GM12891 (cell line): Measurements from ENCODE around the gene ABRAXAS1.
A peak's percentile ranks its signal among the peaks of the same experiment; 100 is the strongest.
"Not testable (repeated sequence)": the region's sequence is repeated elsewhere in the genome, so short reads cannot be mapped to it uniquely, and the experiment has no call there.

ENCODE experiments used
- DNase-seq: peaks from one replicate; pipeline ENCODE4 v3.0.0; 2011; ENCODE audit warnings: low spot score; ENCODE audit not compliant: insufficient read length
- FAIRE-seq: peaks from 2 replicates; lab custom pipeline; 2011; peaks lifted over from hg19 to GRCh38; lab: Jason Lieb, UNC
- PAX5 ChIP-seq: IDR thresholded peaks from 2 replicates; pipeline ENCODE4 v1.6.1; 2011; ENCODE audit warnings: low read length, moderate library complexity, mild to moderate bottlenecking; ENCODE audit not compliant: insufficient read depth, severe bottlenecking
- POLR2A ChIP-seq: IDR thresholded peaks from 2 replicates; pipeline ENCODE4 v1.6.1; 2011; ENCODE audit warnings: low read depth, low read length, control low read depth
- POLR2AphosphoS5 ChIP-seq: IDR thresholded peaks from 2 replicates; pipeline ENCODE4 v1.6.1; 2011; ENCODE audit warnings: low read depth, low read length, control low read depth
- POU2F2 ChIP-seq: IDR thresholded peaks from 2 replicates; pipeline ENCODE4 v1.6.1; 2011; ENCODE audit warnings: low read depth, mild to moderate bottlenecking, control low read depth, low read length, moderate library complexity
- SPI1 ChIP-seq: IDR thresholded peaks from 2 replicates; pipeline ENCODE4 v1.6.1; 2011; ENCODE audit warnings: low read depth, low read length, control low read depth
- TAF1 ChIP-seq: IDR thresholded peaks from 2 replicates; pipeline ENCODE4 v1.6.1; 2011; ENCODE audit warnings: low read depth, low read length, control low read depth

Gene ABRAXAS1

DNA sequence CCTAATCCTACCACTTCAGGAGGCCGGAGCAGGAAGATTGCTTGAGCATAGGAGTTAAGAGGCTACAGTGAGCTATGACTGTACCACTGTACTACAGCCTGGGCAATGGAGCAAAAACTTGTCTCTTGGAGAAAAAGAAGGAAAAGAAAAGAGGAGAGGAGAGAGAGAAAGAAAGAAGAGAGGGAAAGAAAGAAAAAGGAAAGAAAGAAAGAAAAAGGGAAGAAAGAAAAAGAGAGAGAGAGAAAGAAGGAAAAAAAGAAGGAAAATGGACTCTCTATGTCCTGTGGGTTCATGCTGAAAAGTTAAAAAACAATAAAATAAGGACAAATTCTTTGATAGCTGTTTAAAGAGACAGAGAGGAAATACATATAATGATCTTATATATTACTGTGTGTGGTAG is 13.3 kb upstream of the ABRAXAS1 start:
- DNase-seq, result no peak
- TF ChIP-seq PAX5, result no peak
- no peak for TF ChIP-seq TAF1
- no peak for TF ChIP-seq POLR2AphosphoS5
- no peak for TF ChIP-seq POLR2A
- no peak for TF ChIP-seq POU2F2
- TF ChIP-seq SPI1, result no peak
- FAIRE-seq, result no peak

DNA sequence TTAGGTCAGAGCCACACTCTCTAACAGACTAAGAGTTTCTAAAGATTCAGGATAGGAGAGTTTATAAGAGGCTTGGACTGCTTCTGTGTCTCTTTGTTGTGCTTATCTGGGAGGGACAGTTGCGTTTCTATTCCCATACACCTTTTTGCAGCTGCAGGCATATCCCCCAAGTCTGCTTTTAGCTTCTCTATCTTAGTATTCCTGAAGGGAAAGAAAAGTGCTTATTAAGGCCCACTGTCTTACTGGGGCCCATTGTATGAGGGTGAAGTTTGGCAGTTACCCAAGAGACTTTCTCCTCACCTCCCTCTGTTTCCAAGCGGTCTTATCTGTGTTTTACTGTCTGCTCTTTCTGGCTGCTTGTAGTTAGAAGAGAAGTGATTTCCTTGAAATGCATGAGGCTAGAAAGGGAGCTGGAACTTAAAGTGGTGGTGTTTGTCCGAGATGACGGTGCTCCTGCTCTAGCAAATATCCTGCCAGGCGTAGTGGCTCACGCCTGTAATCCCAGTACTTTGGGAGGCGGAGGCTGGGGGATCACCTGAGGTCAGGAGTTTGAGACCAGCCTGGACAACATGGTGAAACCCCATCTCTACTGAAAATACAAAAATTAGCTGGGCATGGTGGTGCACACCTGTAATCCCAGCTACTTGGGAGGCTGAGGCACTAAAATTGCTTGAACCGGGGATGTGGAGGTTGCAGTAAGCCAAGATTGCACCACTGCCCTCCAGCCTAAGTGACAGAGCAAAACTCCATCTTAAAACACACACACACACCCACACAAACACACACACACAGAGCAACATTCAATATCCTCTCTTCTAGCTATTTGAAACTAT is 11.4 kb upstream of the ABRAXAS1 start:
- FAIRE-seq, DNase-seq: not testable (repeated sequence)

DNA sequence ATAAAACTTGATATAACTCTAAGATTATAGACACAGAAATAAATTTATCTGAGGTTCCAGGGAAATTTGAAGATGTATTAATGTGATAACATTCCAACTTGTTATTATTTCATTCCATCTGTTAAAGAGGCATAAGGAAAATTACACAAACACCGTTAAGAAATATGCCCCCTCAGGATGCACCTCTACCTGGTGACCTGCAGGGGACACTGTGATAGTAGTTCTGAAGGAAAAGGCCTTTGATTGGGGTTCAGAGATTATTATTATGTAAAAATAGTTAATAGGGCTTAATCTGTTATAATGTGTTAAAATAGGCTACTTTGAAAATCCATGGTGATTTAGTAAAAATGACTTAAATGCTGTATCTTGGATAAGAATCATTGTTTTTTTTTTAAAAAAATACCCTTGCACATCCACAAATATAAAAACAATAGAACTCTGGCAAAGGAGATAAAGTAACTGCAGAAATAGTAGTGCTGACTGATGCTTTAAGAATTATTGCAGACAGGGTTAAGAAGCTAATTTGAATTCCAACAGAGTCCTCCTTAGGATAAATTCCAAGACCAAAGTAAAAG is 6.1 kb upstream of the ABRAXAS1 start:
- no peak for TF ChIP-seq POLR2A
- no peak for TF ChIP-seq POLR2AphosphoS5
- no peak for TF ChIP-seq POU2F2
- TF ChIP-seq TAF1, result no peak
- no peak for TF ChIP-seq PAX5
- TF ChIP-seq SPI1, result no peak
- FAIRE-seq, result peak; percentile 68
- DNase-seq, result peak; percentile 22

DNA sequence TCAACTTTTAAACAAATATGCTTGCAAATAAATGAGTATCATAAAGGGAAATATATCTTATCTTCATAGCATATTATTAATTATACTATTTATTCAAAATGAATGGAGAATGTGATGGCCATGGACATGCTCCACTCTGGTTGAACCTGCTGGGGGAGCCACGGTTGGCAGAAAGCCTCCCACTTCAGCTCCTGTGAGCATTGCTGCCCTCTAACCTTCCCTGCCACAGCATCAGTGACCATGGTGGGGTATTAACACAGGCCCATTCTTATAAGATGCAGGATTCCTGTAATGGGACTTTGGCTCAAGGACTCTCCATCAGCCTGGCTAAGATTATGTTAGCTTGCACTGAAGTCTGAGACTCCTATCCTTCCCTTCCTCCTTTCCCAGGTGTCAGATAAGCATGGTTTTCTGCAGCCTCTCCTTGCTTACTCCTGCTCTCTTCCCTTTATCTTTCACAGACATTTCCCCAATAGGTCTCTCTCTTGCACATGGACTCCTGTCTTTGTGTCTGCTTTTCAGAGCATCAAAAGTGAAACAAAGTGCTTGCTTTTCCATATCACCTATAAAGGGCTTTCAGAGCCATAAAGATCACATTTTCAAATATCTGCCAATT is 4.9 kb upstream of the ABRAXAS1 start:
- DNase-seq (no peak), FAIRE-seq (no peak)
- TF ChIP-seq TAF1, result no peak
- TF ChIP-seq POU2F2, result no peak
- no peak for TF ChIP-seq POLR2A
- no peak for TF ChIP-seq SPI1
- TF ChIP-seq PAX5, result no peak
- no peak for TF ChIP-seq POLR2AphosphoS5

- DNase-seq (no peak), FAIRE-seq (no peak)
- TF ChIP-seq POLR2AphosphoS5 (no peak), POU2F2 (no peak), SPI1 (no peak), PAX5 (no peak), POLR2A (no peak), TAF1 (no peak)
These were observed 1.7 kb upstream of the ABRAXAS1 start for GRCh38 chr4:83486457-83487129.

- DNase-seq (no peak), FAIRE-seq (no peak)
- TF ChIP-seq POLR2A (no peak), POU2F2 (no peak), POLR2AphosphoS5 (no peak), SPI1 (no peak), PAX5 (no peak), TAF1 (no peak)
These were observed 10.9 kb downstream of the ABRAXAS1 start for GRCh38 chr4:83473966-83474365.

- no peak for TF ChIP-seq POU2F2
- no peak for TF ChIP-seq PAX5
- no peak for TF ChIP-seq POLR2A
- no peak for TF ChIP-seq TAF1
- no peak for TF ChIP-seq SPI1
- no peak for TF ChIP-seq POLR2AphosphoS5
- FAIRE-seq (no peak), DNase-seq (no peak)
These were observed 11.5 kb downstream of the ABRAXAS1 start for GRCh38 chr4:83473423-83473822.

- DNase-seq (no peak), FAIRE-seq (no peak)
- TF ChIP-seq TAF1 (no peak), SPI1 (no peak), PAX5 (no peak), POLR2A (no peak), POU2F2 (no peak), POLR2AphosphoS5 (no peak)
These were observed 28.8 kb downstream of the ABRAXAS1 start for GRCh38 chr4:83456184-83456501.
